ENCODE data around the gene ESYT3. TPM values are rescaled to one million over a fixed set of nuclear protein-coding genes. Genes with fewer than 3 reads are reported as not detected.

Gene ESYT3
- total RNA-seq, 1 donor from 2014 or later: 1.1 TPM

- no peak for TF ChIP-seq CTCF (IDR thresholded peaks at IDR 0.05; ENCODE audit: insufficient read depth, low read length, severe bottlenecking)
- H3K4me3 ChIP-seq (ENCODE audit: low read depth, low read length): no peak overlapping the region
- peaks cover 15% of the 10 kb centered on the region for H3K27me3 ChIP-seq (ENCODE audit: control insufficient read depth, insufficient read depth, low read length)
- no peak for FAIRE-seq
- DNase-seq (ENCODE audit: low read depth): no peak
- no peaks in the 10 kb centered on the region for H3K36me3 ChIP-seq (ENCODE audit: control insufficient read depth, insufficient read depth, low read length)
These were observed 1.4 kb downstream of the ESYT3 start for GRCh38 chr3:138435840-138436239.

- no peak for TF ChIP-seq CTCF (IDR thresholded peaks at IDR 0.05; ENCODE audit: insufficient read depth, low read length, severe bottlenecking)
- DNase-seq (ENCODE audit: low read depth) (no peak), FAIRE-seq (no peak)
- no peak overlapping the region for H3K4me3 ChIP-seq (ENCODE audit: low read depth, low read length)
- no peaks in the 10 kb centered on the region for H3K36me3 ChIP-seq (ENCODE audit: control insufficient read depth, insufficient read depth, low read length)
- H3K27me3 ChIP-seq (ENCODE audit: control insufficient read depth, insufficient read depth, low read length): peaks cover 15% of the 10 kb centered on the region
These were observed 2.9 kb downstream of the ESYT3 start for GRCh38 chr3:138437281-138437680.

GRCh38 chr3:138438896-138439295 is 4.5 kb downstream of the ESYT3 start:
- no peaks in the 10 kb centered on the region for H3K36me3 ChIP-seq (ENCODE audit: control insufficient read depth, insufficient read depth, low read length)
- DNase-seq (ENCODE audit: low read depth) (no peak), FAIRE-seq (no peak)
- H3K4me3 ChIP-seq (ENCODE audit: low read depth, low read length): no peak overlapping the region
- TF ChIP-seq CTCF (IDR thresholded peaks at IDR 0.05; ENCODE audit: insufficient read depth, low read length, severe bottlenecking): no peak
- peaks cover 8% of the 10 kb centered on the region for H3K27me3 ChIP-seq (ENCODE audit: control insufficient read depth, insufficient read depth, low read length)

- FAIRE-seq: no peak
- H3K4me3 ChIP-seq (ENCODE audit: low read depth, low read length): no peak overlapping the region
- no peak for TF ChIP-seq CTCF (IDR thresholded peaks at IDR 0.05; ENCODE audit: insufficient read depth, low read length, severe bottlenecking)
- no peaks in the 10 kb centered on the region for H3K36me3 ChIP-seq (ENCODE audit: control insufficient read depth, insufficient read depth, low read length)
- no peak for DNase-seq (ENCODE audit: low read depth)
- peaks cover 8% of the 10 kb centered on the region for H3K27me3 ChIP-seq (ENCODE audit: control insufficient read depth, insufficient read depth, low read length)
These were observed 5.2 kb downstream of the ESYT3 start for GRCh38 chr3:138439646-138440045.

GRCh38 chr3:138440121-138440521 is 5.7 kb downstream of the ESYT3 start:
- FAIRE-seq (no peak), DNase-seq (ENCODE audit: low read depth) (no peak)
- Histone ChIP-seq H3K36me3 (ENCODE audit: control insufficient read depth, insufficient read depth, low read length) (no peaks in the 10 kb centered on the region), H3K27me3 (ENCODE audit: control insufficient read depth, insufficient read depth, low read length) (peaks cover 6% of the 10 kb centered on the region), H3K4me3 (ENCODE audit: low read depth, low read length) (no peak overlapping the region)
- no peak for TF ChIP-seq CTCF (IDR thresholded peaks at IDR 0.05; ENCODE audit: insufficient read depth, low read length, severe bottlenecking)

- DNase-seq (ENCODE audit: low read depth) (peak; percentile 47), FAIRE-seq (no peak)
- Histone ChIP-seq H3K4me3 (ENCODE audit: low read depth, low read length) (no peak overlapping the region), H3K27me3 (ENCODE audit: control insufficient read depth, insufficient read depth, low read length) (peaks cover 2% of the 10 kb centered on the region), H3K36me3 (ENCODE audit: control insufficient read depth, insufficient read depth, low read length) (no peaks in the 10 kb centered on the region)
- no peak for TF ChIP-seq CTCF (IDR thresholded peaks at IDR 0.05; ENCODE audit: insufficient read depth, low read length, severe bottlenecking)
These were observed 6.2 kb downstream of the ESYT3 start for GRCh38 chr3:138440596-138440995.

Measured in bronchial epithelial cell (primary cell).